ENCODE measurements around the gene NXT1. TPM values are rescaled to one million over a fixed set of nuclear protein-coding genes. Genes with fewer than 3 reads are reported as not detected.

NXT1 gene
- total RNA-seq, 2 donors from 2014 or later = 8.5 to 10.0 TPM

GRCh38 chr20:23404196-23404595, 53.6 kb downstream of the NXT1 start:
- peak; percentile 58 for ATAC-seq
- intact Hi-C loops (cut with DNase I, micrococcal nuclease) = no loop called here
- DNase-seq = no peak

Other genes starting within 250 kb of the NXT1 start
- gene GZF1, start 11.4 kb downstream of the NXT1 start, total RNA-seq = 10 to 100 TPM in 1 of 2 donors, 1 to 10 TPM in 1; 8.3 to 10.2 TPM
- 1 to 10 TPM; 7.9 to 8.5 TPM for gene NAPB, start 70.7 kb downstream of the NXT1 start, total RNA-seq
- not detected for gene CSTL1, start 88.9 kb downstream of the NXT1 start, total RNA-seq
- not detected for gene CST11, start 102.1 kb downstream of the NXT1 start, total RNA-seq
- not detected for gene CST8, start 140.3 kb downstream of the NXT1 start, total RNA-seq
- gene CST9L, start 217.7 kb downstream of the NXT1 start, total RNA-seq = not detected